SIG-M5 treated with dmso at 0.1 percent for 504 hours (cell line): Measurements from ENCODE around the gene DPYSL3.

ENCODE experiments used
- DNase-seq: peaks from one replicate; lab custom pipeline; 2025; ENCODE audit not compliant: unreplicated experiment; lab: John Stamatoyannopoulos, UW

DPYSL3 gene

DNA sequence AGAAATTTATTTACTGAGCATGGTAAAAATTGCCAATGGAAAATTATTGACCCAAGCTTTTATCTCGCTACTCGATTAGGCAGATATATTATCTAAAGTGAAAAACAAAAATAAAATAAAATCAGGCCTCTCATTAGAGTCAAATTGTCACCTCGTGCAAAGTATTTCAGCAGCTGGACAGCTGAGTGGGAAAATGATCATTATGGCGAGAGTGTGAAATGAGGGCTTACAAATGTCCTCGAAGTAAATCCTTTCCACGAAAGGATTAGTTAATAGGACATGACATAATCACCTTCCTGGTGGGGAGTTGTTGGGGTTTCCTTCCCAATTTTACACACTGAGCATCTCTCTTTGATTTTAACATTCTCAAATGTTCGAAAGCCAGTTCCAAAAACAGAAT, 5.4 kb upstream of the DPYSL3 start:
- DNase-seq, result no peak

DNA sequence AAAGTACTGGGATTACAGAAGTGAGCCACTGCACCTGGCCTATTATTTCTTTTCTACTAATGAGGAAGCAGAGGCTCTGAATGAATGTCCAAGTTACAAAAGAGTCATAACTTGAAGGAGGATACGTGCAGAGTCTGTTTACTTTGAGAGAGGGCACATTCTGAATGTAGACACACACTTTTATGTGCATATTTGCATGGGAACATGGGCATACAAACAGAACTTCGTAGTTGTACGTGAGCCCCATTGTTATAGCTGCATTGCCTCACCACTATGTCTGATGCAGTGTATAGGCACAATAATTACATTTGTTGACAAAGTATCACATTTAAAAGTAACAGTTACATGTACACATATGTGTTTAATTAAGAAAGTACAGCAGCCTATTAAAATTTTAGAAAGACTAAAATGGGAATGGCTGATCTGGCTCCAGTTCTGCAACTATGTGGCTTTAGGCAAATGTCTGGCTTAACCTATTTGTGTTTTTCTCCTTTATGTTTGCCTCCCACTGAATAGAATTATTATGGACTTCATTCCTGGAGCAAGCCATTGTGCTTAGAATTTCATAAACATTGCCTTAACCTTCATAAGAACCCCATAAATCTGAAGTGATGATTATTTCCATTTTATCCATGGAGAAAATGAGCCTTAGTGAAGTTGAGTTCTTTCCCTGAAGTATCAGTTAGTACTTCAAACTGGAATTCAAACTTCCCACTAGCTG, 3.0 kb upstream of the DPYSL3 start:
- no peak for DNase-seq

DNA sequence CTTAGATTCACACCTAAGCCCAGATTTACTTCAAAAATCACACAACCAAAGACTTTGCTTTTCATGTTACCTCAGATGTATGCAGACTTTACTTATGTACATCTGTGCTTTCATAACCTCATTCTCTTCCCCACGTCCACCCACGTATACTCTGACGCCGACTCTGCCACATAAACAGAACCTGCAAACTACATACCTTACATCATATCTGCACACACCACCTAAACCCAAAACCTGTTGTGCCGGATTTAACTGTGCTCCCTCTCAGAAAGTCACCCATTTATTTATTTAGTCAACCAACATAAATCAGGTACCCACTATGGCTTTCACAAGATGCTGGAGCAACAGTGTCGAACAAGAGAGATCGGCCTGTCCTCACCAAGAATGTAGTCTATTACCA, 1.0 kb upstream of the DPYSL3 start:
- DNase-seq, result peak; percentile 2

DNA sequence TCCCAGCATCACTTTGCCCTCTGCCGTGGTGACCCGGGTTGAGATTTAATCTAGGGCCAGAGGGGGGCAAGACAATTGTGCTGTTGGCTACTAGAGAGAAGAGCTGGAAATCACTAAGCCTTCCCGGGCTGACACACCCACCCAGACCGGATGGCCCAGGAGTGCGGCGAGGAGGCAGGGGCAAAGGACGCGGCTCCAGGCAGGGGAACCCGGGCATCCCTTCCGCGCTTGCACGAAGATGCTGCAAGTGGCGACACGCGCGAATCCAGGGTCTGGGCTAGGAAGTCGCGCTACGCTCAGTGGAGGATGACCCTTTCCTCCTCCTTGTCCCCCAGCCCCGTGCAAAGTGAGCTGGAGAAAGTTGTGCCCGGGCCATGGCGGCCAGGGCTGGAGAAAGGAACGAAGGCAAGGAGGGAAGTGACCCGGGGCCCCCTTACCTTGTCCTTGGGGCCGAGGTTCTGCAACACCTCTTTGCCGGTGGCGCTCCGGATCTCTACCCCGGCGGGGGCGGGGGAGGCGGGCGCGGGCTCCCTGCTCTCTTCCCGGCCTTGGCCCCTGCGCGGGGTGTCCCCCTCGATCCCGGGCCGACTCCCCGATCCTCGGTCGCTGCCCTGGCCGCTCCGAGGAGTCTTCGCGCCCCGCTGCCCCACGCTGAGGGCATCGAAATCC, 693 bp downstream of the DPYSL3 start:
- no peak for DNase-seq

DNA sequence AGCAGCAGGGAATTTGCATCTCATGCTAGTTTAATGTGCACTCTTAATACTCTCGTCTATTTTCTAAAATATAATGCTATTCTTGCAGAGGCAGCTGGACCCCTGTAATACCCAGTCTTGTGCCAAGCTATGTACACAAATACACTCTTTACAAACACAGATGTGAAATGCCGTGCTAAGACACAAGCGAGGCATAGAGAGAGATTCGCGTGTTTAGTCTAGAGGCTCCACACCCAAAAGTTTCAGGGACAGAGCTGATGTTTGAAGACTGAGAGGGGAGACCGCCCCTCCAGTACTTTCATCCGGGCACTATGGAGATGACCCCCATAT, 1.2 kb downstream of the DPYSL3 start:
- no peak for DNase-seq

DNA sequence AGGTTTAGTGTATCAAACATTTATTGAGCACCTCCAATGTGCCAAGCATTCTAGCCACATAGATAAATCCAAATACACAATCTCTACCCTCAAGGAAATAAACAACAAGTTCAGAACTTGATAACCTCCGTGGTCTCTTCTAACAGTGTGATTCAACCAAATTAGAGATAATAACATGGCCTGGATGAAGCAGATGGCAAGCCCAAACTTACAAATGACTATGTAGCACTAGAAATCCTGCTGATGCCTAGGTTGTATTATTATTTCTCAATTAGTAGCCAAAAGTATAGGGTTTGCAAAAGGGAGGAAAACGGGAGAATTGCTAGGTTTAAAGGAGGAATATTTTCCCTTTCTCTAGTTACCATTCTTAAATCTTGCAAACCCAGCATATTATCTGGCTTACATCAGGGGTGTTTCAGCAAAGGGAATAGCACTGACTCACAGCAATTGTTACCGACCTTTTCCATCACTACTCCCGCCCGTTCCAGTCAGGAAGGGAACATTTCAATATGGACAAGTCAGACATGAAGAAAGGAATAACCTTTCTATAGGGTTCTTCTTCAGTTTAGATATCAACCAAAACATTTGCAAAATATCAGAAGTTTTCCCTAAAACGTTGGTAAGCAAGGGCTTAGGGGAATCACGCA, 2.3 kb downstream of the DPYSL3 start:
- no peak for DNase-seq

DNA sequence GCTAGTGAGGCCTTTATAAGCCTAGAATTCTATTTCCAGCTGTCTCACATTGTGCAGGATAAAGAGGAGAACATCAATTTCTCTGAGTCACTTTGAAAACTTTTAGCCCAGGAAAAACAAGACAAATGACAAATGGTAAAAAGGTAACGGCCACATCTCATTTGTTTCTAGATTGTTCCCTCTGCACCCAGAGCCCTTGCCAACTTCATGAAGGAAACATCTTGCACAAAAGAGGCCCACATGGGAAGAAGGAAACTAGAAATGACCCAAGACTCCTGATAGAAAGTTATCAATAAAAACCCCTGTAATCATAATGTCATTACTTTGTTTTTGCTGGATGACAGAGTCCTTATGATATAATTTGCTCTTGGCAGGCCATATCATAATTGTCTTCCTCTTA, 5.3 kb downstream of the DPYSL3 start:
- DNase-seq, result no peak

DNA sequence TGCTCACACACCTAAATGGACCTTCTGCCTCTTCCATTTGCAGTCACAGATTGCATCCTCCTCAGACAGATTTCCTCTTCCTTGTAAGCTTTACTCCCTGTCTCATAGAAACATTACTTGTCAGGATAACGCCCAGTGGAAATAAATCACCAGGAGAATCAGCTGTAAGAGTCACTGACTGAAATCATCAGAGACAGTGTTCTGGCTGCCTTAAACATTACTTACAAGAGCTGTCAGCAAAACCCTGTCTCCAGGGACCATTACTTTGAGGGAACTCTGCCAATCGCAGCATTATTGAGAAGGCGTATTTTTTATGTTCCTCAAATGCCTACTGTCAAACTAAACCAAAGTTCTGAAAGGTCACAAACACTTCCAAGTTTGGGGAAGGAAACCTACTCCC, 5.9 kb downstream of the DPYSL3 start:
- no peak for DNase-seq

DNA sequence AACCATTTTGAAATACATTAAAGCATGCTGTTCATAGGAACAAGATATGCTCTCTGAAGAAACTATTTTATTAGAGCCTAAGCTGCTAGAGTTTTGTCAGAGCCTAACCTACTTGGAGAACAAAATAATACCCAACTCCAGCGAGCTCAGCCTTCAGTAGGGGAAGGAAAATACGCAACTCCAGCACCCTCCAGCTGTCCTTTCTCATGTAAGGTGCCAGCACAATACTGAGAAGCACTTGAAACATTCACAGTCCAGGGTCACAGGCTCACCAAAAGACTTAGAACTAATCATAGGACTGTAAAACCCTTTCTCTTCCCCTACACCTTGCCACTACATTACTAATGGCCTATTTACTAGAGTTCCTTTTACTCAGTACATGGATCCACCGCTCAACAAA, 18.9 kb downstream of the DPYSL3 start:
- DNase-seq, result no peak

DNA sequence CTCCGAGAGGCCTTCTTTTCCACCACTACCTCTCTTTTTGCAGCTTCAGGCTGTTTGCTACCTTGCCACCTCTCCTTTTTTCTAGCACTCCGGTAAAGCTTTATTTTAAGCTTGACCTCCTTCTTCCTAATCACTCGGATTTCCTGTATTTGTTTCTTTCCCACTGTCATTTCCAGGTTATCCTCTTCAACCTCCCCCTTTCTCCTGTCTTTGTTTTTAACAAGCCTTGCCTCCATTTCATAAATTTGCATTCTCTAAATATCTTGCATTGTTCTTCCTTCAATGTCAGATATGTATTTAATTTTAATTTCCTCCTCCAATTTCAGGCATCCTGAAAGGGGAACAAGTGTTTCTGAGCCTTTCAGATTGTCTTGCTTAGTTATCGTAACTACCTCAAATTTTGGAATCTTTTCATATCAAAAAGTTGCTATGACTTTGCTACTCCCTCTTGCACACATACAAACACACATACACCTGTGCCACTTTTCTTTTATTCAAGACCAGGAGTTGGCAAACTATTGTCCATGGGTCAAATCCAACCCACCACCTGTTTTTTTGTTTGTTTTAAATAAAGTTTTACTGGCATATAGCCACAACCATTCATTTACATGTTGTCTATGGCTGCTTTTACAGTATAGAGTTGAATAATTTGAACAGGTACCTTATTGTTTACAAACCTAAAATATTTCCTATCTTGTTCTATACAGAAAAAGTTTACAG, 22.7 kb downstream of the DPYSL3 start:
- DNase-seq, result no peak

DNA sequence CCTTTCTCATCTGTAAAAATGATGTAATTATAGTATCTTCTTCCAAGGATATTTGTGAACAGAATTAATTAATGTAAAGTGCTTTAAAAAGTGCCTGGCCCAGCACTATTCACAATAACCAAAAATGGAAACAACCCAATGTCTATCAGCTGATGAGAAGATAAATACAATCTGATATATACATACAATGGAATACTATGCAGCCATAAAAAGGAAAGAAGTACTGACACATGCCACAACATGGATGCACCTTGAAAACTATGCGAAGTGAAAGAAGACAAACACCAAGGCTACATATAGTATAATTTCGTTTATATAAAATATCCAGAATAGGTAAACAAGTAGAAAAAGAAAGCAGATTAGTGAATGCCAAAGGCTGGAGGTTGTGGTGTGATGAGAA, 24.1 kb downstream of the DPYSL3 start:
- DNase-seq, result no peak

DNA sequence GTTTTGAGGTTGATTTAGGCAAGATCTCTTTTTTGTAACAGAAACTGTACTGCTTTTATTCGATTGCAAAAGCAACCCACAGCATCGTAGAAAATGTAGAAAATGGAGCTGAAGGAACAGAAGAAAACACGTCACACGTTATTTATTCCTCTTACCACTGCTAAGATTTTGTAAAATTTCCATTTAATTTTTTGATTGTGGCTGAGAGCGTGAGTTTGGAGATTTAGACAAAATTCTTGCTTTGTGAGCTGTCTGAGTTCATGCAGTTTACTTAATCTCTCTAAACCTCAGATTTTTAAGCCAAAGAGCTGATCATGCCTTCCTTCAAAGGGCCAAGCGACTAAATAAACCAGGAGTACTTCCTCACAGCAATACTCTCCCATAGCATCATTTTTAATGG, 24.8 kb downstream of the DPYSL3 start:
- no peak for DNase-seq

DNA sequence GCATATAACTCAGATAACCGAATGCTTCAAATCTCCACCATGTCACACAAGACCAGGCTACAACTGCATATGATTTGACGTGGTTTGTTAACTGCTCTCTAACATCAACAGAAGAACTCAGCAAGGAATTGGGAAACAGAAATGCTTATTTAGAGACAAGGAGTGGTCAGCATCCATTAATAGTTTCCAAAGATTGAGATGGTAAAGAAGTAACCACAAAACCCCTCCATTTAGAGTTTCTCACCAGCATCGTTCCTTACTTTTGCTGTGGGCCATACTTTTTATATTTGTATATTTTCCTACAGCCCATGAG, 25.2 kb downstream of the DPYSL3 start:
- DNase-seq, result no peak

DNA sequence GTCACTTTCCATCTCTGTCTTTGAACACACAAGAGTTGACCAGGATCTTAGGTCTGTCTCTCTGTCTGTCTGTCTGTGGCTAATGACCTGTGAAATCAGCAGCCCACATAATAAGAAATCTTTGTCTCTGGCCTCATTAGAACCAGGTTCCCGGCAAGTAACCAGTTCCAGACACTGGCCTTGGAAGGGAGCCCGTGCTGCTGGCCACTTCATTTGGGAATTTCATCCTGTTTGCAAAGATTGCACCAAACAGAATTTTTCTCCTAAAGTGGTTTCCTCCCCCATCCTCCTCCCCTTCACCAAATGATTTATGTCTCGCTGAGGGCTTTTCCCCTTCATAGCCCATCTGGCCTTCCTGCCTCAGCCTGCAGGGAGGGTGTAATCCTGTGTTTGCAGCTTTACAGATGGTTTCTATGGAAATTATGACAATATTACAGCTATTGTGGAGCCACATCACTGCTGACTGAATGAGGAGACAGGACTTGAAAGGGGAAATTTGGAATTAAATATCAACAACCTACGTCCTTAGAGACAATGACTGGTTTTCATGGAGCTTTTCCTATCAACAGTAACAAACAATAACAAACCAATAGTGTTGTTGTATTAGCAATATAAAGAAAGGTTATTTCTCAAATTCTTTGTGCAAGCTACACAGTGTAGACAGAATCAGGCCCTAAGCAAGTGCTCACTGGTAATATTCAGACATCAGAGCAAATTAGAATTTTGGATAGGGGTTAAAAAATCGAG, 25.7 kb downstream of the DPYSL3 start:
- DNase-seq, result no peak

DNA sequence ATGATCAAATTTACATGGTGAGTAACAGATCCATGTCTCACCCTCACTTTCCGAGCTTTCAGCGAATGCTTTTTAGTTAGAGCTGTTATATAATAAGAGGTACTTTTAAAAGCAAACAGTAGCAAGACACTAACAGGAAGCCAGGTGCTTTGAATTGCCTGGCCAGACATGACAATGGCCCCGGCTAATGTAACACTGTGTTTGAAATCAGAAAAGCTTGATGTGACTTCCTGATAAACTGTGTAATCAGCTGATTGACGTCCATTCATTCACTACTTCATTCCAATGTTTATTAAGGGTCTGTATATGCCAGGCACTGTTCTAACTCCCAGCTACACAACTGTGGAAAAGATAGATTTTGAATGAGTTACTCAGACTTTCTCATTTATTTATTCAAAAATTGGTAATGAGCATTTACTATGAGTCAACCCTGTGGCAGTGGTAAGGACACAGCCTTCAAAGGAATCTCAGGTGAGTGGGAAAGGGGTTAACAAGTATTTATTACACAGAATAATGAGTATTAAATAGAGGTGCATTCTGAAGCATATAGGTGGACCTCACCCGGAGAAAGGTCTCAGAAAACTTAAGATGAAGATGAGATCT, 26.6 kb downstream of the DPYSL3 start:
- DNase-seq, result no peak

DNA sequence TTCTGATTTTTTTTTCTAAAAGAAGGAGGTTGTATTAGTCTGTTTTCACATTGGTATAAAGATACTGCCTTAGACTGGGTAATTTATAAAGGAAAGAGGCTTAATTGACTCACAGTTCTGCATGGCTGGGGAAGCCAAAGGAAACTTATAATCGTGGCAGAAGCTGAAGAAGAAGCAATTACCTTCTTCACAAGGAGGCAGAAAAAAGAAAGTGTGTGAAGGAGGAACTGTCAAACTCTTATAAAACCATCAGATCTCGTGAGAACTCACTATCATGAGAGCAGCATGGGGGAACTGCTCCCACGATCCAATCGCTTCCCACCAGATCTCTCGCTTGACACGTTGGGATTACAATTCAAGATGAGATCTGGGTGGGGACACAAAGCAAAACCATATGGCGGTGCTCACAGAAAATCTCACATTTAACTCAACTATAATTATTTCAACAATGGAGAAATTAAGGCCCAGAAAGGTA, 27.1 kb downstream of the DPYSL3 start:
- no peak for DNase-seq

DNA sequence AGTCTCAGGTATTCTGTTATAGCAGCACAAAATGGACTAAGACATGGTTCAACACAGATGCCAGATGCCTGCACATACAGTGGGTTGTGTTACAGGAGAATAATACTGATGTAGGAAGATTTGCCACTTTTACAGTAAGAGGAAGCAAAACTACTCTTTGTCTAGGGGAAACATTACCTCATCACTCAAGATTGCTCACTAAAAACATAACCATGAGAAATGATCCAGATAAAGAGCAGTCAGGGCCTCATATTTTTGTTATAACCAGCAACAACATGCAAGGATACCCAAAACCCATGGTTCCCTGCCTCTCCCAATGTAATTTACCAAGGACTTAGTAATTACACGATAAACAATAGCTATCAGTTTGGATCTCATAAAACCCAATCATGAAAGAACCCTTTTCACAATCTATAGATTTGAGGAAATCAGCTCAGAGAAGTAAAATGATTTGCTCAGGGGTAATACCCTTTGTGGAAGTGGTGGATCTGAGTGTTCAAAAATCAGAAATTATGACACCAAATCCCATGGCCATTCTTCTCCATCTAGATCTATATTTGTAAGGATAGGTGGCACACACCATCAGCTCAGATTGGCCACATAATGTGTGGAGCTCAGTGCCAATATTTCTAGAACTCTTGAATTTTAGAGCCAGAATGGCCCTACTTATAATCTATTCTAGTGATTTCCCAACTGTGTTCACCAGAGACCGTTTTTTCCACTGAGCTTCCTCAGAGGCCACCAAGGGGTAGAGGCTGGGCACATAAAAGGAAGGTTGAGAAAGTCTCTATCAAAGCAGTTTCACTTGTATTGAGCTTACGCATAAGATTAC, 27.8 kb downstream of the DPYSL3 start:
- DNase-seq, result peak; percentile 57

DNA sequence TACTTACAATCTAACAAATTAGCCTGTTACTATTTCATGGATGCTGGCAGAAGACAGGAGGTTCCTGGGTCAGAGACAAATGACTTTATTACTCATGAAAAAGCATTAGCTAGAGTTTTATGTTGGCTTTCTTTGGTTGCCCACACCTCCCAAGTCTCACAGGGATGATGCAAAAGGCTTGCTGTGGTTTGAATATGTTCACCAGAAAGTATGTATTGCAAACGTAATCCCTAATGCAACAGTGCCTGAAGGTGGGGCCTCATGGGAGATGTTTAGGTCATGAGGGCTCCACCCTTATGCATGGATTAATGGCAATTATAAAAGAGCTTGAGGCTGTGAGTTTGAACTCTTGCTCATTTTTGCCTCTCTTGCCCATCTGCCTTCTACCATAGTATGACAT, 28.5 kb downstream of the DPYSL3 start:
- peak; percentile 28 for DNase-seq

DNA sequence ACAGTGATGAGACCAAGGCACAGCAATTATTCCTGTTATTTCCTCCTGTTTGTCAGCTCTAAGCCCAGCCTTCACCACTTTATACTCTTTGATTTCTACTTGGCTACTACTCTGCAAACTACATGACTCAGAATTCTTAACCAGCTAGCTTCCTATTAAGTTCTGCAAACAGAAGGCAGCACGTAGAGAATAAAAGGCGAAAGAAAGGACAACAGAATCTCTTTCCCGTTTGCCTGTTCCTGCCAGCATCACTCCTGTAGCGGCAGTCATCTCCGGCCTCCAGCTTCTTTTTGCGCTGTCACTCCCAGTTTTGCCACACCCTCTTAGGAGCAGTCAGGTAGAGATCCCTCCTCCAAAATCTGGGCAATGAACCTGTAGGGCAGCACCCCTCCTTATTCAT, 29.9 kb downstream of the DPYSL3 start:
- DNase-seq, result no peak

DNA sequence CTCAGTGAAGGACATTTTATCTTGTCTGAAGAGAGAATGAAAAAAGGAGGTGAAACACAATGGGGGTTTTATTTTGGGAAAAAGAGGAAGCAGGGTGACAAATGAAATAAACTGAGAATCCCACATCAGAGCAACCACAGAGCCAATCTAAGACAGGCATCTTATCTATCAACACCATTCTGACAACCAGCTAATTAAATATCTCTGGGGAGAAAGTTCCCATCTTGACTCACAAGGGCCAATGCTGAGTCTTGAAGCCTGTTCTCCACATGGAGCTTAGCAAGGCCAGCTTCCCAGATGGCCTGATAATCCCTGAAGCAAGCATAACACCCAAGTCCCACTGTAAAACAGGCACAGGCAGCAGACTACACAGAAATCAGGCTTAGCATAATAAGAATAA, 30.4 kb downstream of the DPYSL3 start:
- DNase-seq, result peak; percentile 42
